IPS-18a (cell line): Measurements from ENCODE around the gene FERD3L.

ENCODE experiments used
- H3K27ac ChIP-seq: one replicate; pipeline ENCODE4 v1.5.1; 2013; ENCODE audit warnings: low read length
- H3K27me3 ChIP-seq: one replicate; pipeline ENCODE4 v1.6.1; 2013; ENCODE audit warnings: mild to moderate bottlenecking, low read length; ENCODE audit not compliant: control insufficient read depth, insufficient read depth
- H3K36me3 ChIP-seq: one replicate; pipeline ENCODE4 v1.6.1; 2013; ENCODE audit warnings: low read depth, low read length; ENCODE audit not compliant: control insufficient read depth
- H3K4me1 ChIP-seq: one replicate; pipeline ENCODE4 v1.6.1; 2013; ENCODE audit warnings: low read depth, low read length; ENCODE audit not compliant: control insufficient read depth
- H3K4me3 ChIP-seq: one replicate; pipeline ENCODE4 v1.5.1; 2013; ENCODE audit warnings: low read length
- H3K9ac ChIP-seq: one replicate; pipeline ENCODE4 v1.6.1; 2013; ENCODE audit warnings: mild to moderate bottlenecking, low read length, moderate library complexity
- H3K9me3 ChIP-seq: one replicate; pipeline ENCODE4 v1.6.1; 2013; ENCODE audit warnings: low read depth, low read length; ENCODE audit not compliant: control insufficient read depth

Gene FERD3L

DNA sequence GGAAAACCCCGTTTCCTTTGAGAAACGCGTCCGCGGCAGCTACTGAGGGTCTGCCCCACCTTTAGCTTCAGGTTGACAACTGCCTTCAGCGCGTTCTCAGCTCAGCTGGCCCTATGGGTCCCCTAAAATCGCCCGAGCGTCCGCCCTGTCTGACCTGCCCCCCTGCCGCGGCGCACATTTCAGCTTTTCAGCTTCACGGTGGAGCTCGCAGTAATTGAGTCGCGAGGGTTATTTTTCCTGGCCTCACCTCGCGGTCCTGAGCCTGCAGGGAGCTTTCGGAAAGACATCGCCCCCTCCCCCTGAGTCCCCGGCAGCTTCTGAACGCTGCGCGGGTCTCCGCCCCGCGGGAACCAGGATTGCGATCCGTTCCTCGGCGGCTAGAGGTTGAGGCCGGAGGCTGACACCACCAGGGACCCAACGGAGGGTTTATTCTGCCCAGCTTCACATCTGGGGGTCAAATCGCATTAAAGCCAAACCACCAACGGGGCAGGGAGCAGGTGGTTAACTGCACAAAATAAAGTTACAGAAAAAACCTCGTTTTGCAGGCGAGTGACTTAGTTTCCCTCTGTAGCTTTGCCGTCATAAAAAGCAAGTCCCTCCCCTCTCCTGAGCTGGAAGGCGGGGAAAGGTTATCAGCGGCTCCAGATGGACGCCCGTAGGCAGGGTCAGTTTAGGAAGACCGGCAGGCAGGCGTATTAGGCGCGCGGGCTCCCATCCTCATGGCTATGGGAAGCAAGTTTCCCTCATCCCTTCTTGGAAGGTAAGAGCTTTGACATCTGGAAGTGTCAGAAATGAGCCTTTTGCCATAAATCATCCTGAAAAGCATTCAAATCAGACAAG is 38.8 kb downstream of the FERD3L start:
- H3K36me3 ChIP-seq: no peaks in the 10 kb centered on the region
- peaks cover 36% of the 10 kb centered on the region for H3K4me1 ChIP-seq
- H3K27ac ChIP-seq: no peak overlapping the region
- H3K9ac ChIP-seq: no peak overlapping the region
- peak overlapping the region; percentile 65 for H3K4me3 ChIP-seq
- H3K9me3 ChIP-seq: no peaks in the 10 kb centered on the region
- peaks cover 86% of the 10 kb centered on the region for H3K27me3 ChIP-seq

GRCh38 chr7:19105546-19105945 is 39.7 kb downstream of the FERD3L start:
- H3K4me3 ChIP-seq: peak overlapping the region; percentile 65
- no peak overlapping the region for H3K9ac ChIP-seq
- peaks cover 77% of the 10 kb centered on the region for H3K27me3 ChIP-seq
- peaks cover 27% of the 10 kb centered on the region for H3K4me1 ChIP-seq
- H3K36me3 ChIP-seq: no peaks in the 10 kb centered on the region
- no peaks in the 10 kb centered on the region for H3K9me3 ChIP-seq
- H3K27ac ChIP-seq: no peak overlapping the region

DNA sequence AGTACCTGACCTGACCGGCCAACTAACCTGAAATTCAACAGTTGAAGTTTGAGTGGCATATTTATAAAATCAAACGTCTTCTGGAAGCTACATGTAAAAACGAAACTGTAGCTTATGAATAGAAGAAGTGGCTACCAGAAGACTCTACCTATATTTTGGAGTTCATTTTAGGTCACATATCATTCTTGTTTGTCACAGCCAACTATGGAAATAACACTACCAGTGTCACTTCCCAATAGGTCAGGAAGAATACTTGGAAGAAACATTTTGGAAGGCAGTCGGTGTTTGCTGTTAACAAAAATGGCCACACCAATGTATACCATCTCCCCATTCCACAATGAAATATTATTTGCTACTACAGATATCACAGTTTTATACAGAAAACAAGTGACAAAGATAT is 40.4 kb downstream of the FERD3L start:
- H3K4me1 ChIP-seq: peaks cover 23% of the 10 kb centered on the region
- H3K9me3 ChIP-seq: no peaks in the 10 kb centered on the region
- H3K36me3 ChIP-seq: no peaks in the 10 kb centered on the region
- peaks cover 69% of the 10 kb centered on the region for H3K27me3 ChIP-seq
- no peak overlapping the region for H3K4me3 ChIP-seq
- no peak overlapping the region for H3K9ac ChIP-seq
- H3K27ac ChIP-seq: no peak overlapping the region

- no peaks in the 10 kb centered on the region for H3K36me3 ChIP-seq
- no peak overlapping the region for H3K27ac ChIP-seq
- no peaks in the 10 kb centered on the region for H3K9me3 ChIP-seq
- peaks cover 14% of the 10 kb centered on the region for H3K4me1 ChIP-seq
- H3K9ac ChIP-seq: no peak overlapping the region
- peaks cover 50% of the 10 kb centered on the region for H3K27me3 ChIP-seq
- no peak overlapping the region for H3K4me3 ChIP-seq
Measured at GRCh38 chr7:19102884-19103283, 42.3 kb downstream of the FERD3L start.

DNA sequence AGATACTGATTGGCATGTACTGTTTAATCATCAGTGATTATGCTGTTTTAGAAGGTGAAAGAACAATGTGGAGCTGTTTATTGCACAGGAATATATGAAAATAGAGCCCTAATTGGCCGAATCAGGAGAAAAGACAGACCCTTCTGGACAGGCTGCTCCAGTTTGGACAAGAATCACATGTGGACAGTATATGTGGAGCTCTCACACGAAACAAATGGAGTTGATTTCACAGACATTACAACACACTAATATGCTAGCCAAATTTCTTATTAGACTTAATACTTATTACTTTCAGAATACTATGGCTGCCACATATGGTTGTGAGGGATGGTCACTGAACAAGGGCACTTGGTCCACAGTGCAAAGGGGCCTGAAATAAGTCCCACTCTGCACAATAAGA is 43.3 kb downstream of the FERD3L start:
- H3K9me3 ChIP-seq: no peaks in the 10 kb centered on the region
- H3K27ac ChIP-seq: no peak overlapping the region
- H3K4me1 ChIP-seq: peaks cover 11% of the 10 kb centered on the region
- no peak overlapping the region for H3K9ac ChIP-seq
- peaks cover 40% of the 10 kb centered on the region for H3K27me3 ChIP-seq
- no peak overlapping the region for H3K4me3 ChIP-seq
- H3K36me3 ChIP-seq: no peaks in the 10 kb centered on the region

DNA sequence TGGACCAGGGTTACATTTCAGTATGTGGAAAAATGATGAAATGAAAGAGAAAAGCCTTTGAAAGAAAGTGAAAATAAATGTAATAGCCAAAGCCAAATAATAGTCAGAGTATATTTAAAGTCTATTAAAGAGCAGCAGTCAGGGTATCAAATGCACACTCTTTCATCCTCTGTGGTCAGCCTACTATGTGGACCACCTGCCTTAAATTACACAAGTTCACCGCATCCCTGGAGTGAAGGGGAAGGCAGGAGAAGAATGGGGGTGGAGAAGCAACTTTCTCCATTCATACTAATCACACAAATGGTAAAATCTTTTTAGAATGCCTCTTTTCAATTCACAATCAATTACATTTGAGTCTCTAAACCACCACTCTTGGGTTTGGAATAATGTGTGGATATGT is 43.7 kb downstream of the FERD3L start:
- H3K36me3 ChIP-seq: no peaks in the 10 kb centered on the region
- peaks cover 36% of the 10 kb centered on the region for H3K27me3 ChIP-seq
- H3K9ac ChIP-seq: no peak overlapping the region
- H3K9me3 ChIP-seq: no peaks in the 10 kb centered on the region
- H3K4me3 ChIP-seq: no peak overlapping the region
- H3K4me1 ChIP-seq: peaks cover 7% of the 10 kb centered on the region
- no peak overlapping the region for H3K27ac ChIP-seq

DNA sequence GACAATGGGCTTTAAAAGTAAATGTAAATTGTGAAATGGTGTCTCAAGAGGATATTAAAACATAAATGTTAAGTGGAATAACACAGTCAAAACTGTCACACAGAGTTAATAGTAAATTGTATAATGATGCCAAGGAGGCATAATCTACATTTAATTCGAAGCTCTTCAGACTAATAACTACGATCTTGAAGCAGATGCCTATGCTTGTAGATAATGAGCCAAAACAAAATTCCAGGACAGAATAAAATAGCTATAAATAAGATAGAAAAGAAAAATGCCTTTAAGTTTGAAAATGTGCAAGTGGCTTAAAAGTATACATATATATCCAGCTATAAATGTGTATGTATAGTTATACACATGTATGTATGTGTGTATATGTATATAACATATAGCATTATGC is 45.3 kb downstream of the FERD3L start:
- Histone ChIP-seq H3K9ac (no peak overlapping the region), H3K9me3 (no peaks in the 10 kb centered on the region), H3K27me3 (peaks cover 20% of the 10 kb centered on the region), H3K36me3 (no peaks in the 10 kb centered on the region), H3K4me3 (no peak overlapping the region), H3K4me1 (peaks cover 9% of the 10 kb centered on the region), H3K27ac (no peak overlapping the region)

DNA sequence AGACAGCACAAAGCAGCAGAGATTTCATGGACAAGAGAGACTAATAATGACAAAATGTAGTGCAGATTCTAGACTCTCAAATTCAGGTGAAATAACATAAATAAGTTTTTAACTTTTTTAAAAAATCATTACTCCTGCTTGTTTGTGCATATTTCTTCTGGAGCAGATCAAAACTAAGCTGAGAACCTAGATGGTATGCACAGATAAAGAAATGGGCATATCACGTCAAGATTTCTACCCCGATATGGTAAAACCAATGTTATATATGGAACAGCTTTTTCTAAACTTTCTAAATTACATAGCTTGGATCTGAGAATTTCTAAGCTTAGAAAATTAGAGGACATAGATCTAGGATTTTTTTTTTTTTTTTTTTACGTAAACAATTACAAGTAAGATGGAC is 46.0 kb downstream of the FERD3L start:
- H3K4me1 ChIP-seq: peaks cover 9% of the 10 kb centered on the region
- no peak overlapping the region for H3K9ac ChIP-seq
- no peak overlapping the region for H3K4me3 ChIP-seq
- peaks cover 13% of the 10 kb centered on the region for H3K27me3 ChIP-seq
- H3K27ac ChIP-seq: no peak overlapping the region
- no peaks in the 10 kb centered on the region for H3K36me3 ChIP-seq
- no peaks in the 10 kb centered on the region for H3K9me3 ChIP-seq

DNA sequence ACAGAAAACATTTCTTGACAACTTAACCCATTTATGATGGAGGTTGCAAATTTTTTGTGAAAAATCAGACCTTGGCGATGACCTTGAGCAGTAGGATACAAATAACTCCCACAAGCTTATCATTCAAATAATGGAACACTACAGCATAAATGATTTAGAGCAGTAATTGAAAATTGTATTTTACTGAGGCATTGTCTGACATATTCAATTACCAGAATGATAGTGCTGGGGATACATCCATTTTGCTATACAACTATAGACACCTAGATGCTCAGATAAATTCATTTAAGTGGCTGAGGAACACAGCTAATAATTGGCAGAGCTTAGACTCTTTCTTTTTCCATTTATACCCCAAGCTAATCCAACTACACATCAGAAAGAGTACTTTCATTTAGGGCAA is 46.7 kb downstream of the FERD3L start:
- Histone ChIP-seq H3K27ac (no peak overlapping the region), H3K27me3 (peaks cover 9% of the 10 kb centered on the region), H3K36me3 (no peaks in the 10 kb centered on the region), H3K9me3 (no peaks in the 10 kb centered on the region), H3K9ac (no peak overlapping the region), H3K4me3 (no peak overlapping the region), H3K4me1 (peaks cover 9% of the 10 kb centered on the region)

DNA sequence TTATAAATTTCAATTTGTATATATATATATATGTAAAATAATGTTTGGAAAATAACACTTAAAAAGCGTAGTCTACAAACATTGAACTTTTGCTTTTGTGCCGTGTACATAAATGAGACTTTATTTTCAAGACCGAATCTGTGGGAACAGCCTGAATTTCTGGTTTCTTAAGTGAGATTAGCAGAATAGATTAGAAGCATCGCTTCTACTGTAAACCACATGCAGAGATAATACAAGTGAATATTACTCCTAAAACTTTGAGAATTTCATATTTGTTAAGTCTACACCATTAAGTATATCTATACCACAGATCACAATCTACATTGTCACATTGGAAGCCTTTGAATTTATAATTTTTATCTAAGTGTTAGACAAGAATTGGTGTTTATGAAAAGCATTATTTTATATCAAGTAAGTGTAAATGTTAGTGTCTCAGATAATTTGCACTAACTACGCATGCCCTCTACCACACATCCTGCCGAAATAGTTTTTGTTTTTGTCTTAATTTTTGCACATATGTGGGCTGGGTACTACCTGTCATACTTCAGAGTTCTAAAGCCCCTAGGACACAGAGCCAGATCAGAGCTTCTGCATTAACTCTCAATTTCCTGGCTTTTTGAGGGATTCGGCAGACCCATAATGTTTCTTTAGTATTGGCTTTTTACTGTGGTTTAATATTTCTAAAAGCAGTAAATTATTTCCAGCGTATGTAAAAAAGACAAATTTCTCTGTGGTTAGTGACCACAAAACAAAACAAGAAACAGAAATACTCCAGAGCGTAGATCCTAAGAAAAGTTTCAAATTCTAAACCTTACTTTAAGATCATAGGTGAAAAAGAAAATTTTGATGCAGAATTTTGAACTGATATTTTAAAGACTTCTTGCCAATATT is 47.8 kb downstream of the FERD3L start:
- H3K27me3 ChIP-seq: no peaks in the 10 kb centered on the region
- no peak overlapping the region for H3K9ac ChIP-seq
- peaks cover 9% of the 10 kb centered on the region for H3K4me1 ChIP-seq
- H3K9me3 ChIP-seq: no peaks in the 10 kb centered on the region
- H3K4me3 ChIP-seq: no peak overlapping the region
- no peak overlapping the region for H3K27ac ChIP-seq
- no peaks in the 10 kb centered on the region for H3K36me3 ChIP-seq

GRCh38 chr7:19095353-19095860 is 49.8 kb downstream of the FERD3L start:
- no peak overlapping the region for H3K27ac ChIP-seq
- H3K27me3 ChIP-seq: no peaks in the 10 kb centered on the region
- peaks cover 9% of the 10 kb centered on the region for H3K4me1 ChIP-seq
- no peak overlapping the region for H3K9ac ChIP-seq
- H3K4me3 ChIP-seq: no peak overlapping the region
- H3K36me3 ChIP-seq: no peaks in the 10 kb centered on the region
- H3K9me3 ChIP-seq: no peaks in the 10 kb centered on the region
